Gastrocnemius medialis (tissue), 4 donors: ENCODE data around the gene CIB4. TPM values are rescaled to one million over a fixed set of nuclear protein-coding genes. Genes with fewer than 3 reads are reported as not detected.

Experiments used
- ATAC-seq, 2 donors: fragments of 150-250 bp; one replicate each; pipeline ENCODE4 v1.9.1; 2016
- DNase-seq, 2 donors: peaks; one replicate each; pipeline ENCODE4 v3.0.0-alpha.2; 2019
- H3K27ac ChIP-seq, 4 donors: fragments of 200-600 bp; sonication (generic); 1 replicate in 1 of 4; 2 replicates in 3 of 4; pipeline ENCODE4 v1.5.1; 2016 to 2018; ENCODE audit warnings: mild to moderate bottlenecking in 2 of 4, moderate library complexity in 1 of 4
- H3K27me3 ChIP-seq, 3 donors: fragments of 200-600 bp; sonication (generic) in 2 of 3; 1 replicate in 1 of 3; 2 replicates in 2 of 3; pipeline versions ENCODE4 v1.5.1 to v1.6.0; 2016 to 2019; ENCODE audit warnings: mild to moderate bottlenecking in 1 of 3, moderate library complexity in 1 of 3
- H3K36me3 ChIP-seq, 2 donors: fragments of 200-600 bp; sonication (generic) in 1 of 2; one replicate each; pipeline ENCODE4 v1.5.1; 2017 to 2018
- H3K4me1 ChIP-seq, 2 donors: fragments of 200-600 bp; sonication (generic) in 1 of 2; one replicate each; pipeline ENCODE4 v1.5.1; 2016 to 2017; ENCODE audit warnings: mild to moderate bottlenecking in 2 of 2
- H3K4me3 ChIP-seq, 4 donors: fragments of 200-600 bp; sonication (generic) in 3 of 4; 1 replicate in 1 of 4; 2 replicates in 3 of 4; pipeline ENCODE4 v1.5.1; 2016 to 2019; ENCODE audit warnings: mild to moderate bottlenecking in 2 of 4
- H3K9me3 ChIP-seq, 3 donors: fragments of 200-600 bp; sonication (generic) in 2 of 3; 1 replicate in 1 of 3; 2 replicates in 2 of 3; pipeline ENCODE4 v1.5.1; 2016 to 2019
- POLR2A ChIP-seq, 2 donors: fragments of 450-650 bp; IDR thresholded peaks; one replicate each; pipeline ENCODE4 v1.6.1; 2017; ENCODE audit warnings: antibody characterized with exemption in 2 of 2, mild to moderate bottlenecking in 2 of 2, moderate library complexity in 2 of 2
- in situ Hi-C, 4 donors: fragments of 200-750 bp; cut with MboI; loops; one replicate each; pipeline versions ENCODE4 v1.15.0 to v1.8.0; 2017; ENCODE audit warnings: low sequenced_read_pairs in 4 of 4
- intact Hi-C: fragments of 100-400 bp; cut with DNase I; formaldehyde crosslinking; loops from one replicate; pipeline ENCODE4 v1.15.1; 2023; ENCODE audit warnings: low total_unique reads
- total RNA-seq, 4 donors: library from RNA; depleted of rRNA; stranded (reverse); fragments of >200 nt; gene quantifications; one replicate each; pipeline versions ENCODE4 v1.1.0 to v1.2.3, GENCODE V29; 2016
- TF ChIP-seq, protein P1 (sequence below), 5 experiments: fragments of 450-650 bp in 3 of 5; fragments of 200-600 bp in 2 of 5; sonication (generic) in 2 of 5; IDR thresholded peaks in 4 of 5; conservative IDR thresholded peaks in 1 of 5; 1 replicate in 4 of 5; 2 replicates in 1 of 5; pipeline ENCODE4 v1.5.1; 2016 to 2019; ENCODE audit warnings: antibody characterized with exemption in 5 of 5, mild to moderate bottlenecking in 3 of 5, moderate library complexity in 3 of 5

The CIB4 gene
- total RNA-seq, 4 donors from 2014 or later: not detected

DNA sequence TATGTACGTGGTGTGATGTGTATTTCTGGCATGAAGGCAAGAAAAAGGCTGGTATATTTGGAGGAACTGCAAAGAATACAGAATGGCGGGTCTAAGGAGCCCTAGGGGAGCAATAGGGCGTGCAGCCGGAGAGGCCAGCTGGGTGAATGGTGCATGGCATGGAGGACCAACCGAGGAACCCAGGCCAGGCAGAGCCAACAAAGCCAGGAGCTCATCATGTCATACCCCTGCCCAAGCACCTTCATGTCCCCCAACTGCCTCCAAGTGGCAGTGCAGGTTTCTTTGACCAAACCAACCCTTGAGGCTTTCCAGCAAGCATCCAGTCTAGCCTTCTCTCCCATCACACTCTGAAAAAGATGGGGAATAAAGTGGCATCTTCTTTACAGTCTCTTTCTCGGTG, 42.4 kb upstream of the CIB4 start:
- DNase-seq: no peak
- intact Hi-C loops: no loop called here
- in situ Hi-C loops: no loop called here

DNA sequence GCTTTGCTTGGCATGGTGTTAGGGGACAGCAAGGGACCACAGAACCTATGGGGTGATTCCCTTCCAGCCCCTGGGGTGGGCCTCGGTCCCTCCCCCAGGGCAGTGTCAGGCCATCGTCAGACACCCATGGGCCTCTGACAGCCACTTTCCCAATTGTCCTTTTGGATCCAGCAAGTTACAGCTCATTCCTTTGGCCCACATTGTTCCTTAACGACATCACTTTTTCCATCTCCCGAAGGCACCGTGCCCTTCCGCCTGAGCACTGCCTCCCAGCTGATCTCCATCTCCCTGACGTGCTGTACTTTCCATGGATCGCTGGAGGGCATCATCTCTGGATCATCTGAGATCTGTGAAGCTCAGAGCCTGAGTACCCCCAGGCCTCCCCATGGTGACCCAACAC, 41.0 kb upstream of the CIB4 start:
- intact Hi-C loops: no loop called here
- Histone ChIP-seq H3K4me1 (no peaks in the 10 kb centered on the region), H3K27me3 (peaks cover 0 to 3% (median 0%) of the 10 kb centered on the region in 3 donors), H3K4me3 (no peak overlapping the region), H3K27ac (no peak overlapping the region), H3K9me3 (no peaks in the 10 kb centered on the region), H3K36me3 (no peaks in the 10 kb centered on the region)
- DNase-seq (no peak), ATAC-seq (no peak)
- TF ChIP-seq POLR2A (IDR thresholded peaks at IDR 0.05): no peak
- TF ChIP-seq, protein P1, sequence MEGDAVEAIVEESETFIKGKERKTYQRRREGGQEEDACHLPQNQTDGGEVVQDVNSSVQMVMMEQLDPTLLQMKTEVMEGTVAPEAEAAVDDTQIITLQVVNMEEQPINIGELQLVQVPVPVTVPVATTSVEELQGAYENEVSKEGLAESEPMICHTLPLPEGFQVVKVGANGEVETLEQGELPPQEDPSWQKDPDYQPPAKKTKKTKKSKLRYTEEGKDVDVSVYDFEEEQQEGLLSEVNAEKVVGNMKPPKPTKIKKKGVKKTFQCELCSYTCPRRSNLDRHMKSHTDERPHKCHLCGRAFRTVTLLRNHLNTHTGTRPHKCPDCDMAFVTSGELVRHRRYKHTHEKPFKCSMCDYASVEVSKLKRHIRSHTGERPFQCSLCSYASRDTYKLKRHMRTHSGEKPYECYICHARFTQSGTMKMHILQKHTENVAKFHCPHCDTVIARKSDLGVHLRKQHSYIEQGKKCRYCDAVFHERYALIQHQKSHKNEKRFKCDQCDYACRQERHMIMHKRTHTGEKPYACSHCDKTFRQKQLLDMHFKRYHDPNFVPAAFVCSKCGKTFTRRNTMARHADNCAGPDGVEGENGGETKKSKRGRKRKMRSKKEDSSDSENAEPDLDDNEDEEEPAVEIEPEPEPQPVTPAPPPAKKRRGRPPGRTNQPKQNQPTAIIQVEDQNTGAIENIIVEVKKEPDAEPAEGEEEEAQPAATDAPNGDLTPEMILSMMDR (IDR thresholded peaks at IDR 0.05 in 4 of 5, conservative IDR thresholded peaks at IDR 0.05 in 1 of 5): no peak
- in situ Hi-C loops: no loop called here

More for the DNA sequence above, 42.4 kb upstream of the CIB4 start:
- no peaks in the 10 kb centered on the region for H3K4me1 ChIP-seq
- no peaks in the 10 kb centered on the region for H3K36me3 ChIP-seq
- no peak overlapping the region for H3K4me3 ChIP-seq
- no peaks in the 10 kb centered on the region for H3K27me3 ChIP-seq
- H3K27ac ChIP-seq: no peak overlapping the region
- TF ChIP-seq, protein P1 (IDR thresholded peaks at IDR 0.05 in 4 of 5, conservative IDR thresholded peaks at IDR 0.05 in 1 of 5): no peak
- H3K9me3 ChIP-seq: no peaks in the 10 kb centered on the region
- no peak for ATAC-seq

DNA sequence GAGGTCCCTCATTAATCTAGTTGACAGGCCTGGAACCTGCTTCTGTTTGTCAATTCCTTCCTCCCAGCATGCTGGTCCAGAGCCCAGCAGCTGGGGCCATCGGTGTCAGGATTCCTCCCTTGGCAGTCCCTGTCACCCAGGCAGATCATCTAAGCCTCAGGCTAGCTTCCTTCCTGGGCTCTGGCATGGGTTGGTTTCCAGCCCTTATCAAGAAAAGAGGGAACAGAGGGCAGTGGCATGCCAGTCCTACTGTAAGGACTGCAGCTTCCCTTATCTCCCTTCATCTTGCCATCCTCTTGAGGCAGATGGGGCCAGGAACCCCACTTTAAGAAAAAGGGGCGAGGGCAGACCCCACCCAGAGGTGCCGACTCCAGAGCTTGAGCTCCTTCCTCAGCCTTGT, 40.5 kb upstream of the CIB4 start:
- intact Hi-C loops: no loop called here

DNA sequence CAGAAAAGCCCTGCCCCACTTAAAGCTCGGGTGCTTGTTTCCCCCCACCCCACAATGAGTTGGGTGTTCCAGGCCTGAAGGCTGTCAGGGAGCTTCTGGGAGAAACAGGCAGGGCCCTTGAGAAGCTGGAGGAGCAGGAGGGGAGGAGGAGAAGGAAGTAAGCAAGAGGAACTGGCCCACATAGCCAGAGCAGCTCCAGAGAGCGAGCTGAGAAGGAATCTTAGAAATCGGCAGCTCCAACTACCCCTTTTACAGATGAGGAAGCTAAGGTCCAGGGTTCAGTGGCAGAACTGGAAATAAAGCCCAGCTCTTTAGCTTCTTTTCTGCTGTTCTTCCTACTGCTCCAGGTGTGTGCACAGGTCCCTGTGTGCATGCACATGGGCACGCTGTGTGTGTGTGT, 38.7 kb upstream of the CIB4 start:
- Histone ChIP-seq H3K4me1 (no peaks in the 10 kb centered on the region), H3K27ac (no peak overlapping the region), H3K4me3 (no peak overlapping the region), H3K9me3 (no peaks in the 10 kb centered on the region), H3K27me3 (peaks cover 0 to 3% (median 0%) of the 10 kb centered on the region in 3 donors), H3K36me3 (no peaks in the 10 kb centered on the region)
- ATAC-seq: no peak
- no peak for DNase-seq
- intact Hi-C loops (no loop called here), in situ Hi-C loops (no loop called here)
- TF ChIP-seq, protein P1 (IDR thresholded peaks at IDR 0.05 in 4 of 5, conservative IDR thresholded peaks at IDR 0.05 in 1 of 5): no peak

More for the DNA sequence above, 40.5 kb upstream of the CIB4 start:
- no peaks in the 10 kb centered on the region for H3K9me3 ChIP-seq
- no peak overlapping the region for H3K4me3 ChIP-seq
- no peak for TF ChIP-seq POLR2A (IDR thresholded peaks at IDR 0.05)
- TF ChIP-seq, protein P1 (IDR thresholded peaks at IDR 0.05 in 4 of 5, conservative IDR thresholded peaks at IDR 0.05 in 1 of 5): no peak
- ATAC-seq (no peak), DNase-seq (no peak)
- no peak overlapping the region for H3K27ac ChIP-seq
- in situ Hi-C loops: no loop called here
- H3K36me3 ChIP-seq: no peaks in the 10 kb centered on the region
- no peaks in the 10 kb centered on the region for H3K4me1 ChIP-seq
- H3K27me3 ChIP-seq: peaks cover 0 to 3% (median 0%) of the 10 kb centered on the region in 3 donors

DNA sequence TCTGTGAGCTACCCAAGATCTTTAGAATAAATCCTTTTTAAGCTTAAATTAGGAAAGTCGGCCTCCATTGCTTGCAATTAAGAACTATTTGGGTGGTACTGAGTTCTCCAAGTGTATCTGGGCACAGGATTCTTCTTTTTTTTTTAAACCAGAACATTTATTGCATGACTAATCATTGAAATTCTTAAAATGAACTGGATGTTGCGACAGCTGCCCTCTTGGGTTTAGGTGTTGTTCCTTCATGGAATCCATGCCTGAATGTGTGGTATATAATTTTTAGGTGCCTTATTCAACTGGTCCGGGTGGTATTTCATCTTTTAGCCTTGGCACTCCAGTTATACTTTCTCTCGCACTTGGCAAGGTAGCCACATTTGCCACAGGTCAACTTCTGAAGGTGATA, 36.9 kb upstream of the CIB4 start:
- no peaks in the 10 kb centered on the region for H3K4me1 ChIP-seq
- no peak overlapping the region for H3K27ac ChIP-seq
- in situ Hi-C loops (no loop called here), intact Hi-C loops (no loop called here)
- no peaks in the 10 kb centered on the region for H3K9me3 ChIP-seq
- DNase-seq (no peak), ATAC-seq (no peak)
- H3K4me3 ChIP-seq: no peak overlapping the region
- H3K36me3 ChIP-seq: no peaks in the 10 kb centered on the region
- H3K27me3 ChIP-seq: peaks cover 0 to 3% (median 0%) of the 10 kb centered on the region in 3 donors
- TF ChIP-seq, protein P1 (IDR thresholded peaks at IDR 0.05 in 4 of 5, conservative IDR thresholded peaks at IDR 0.05 in 1 of 5): no peak
- no peak for TF ChIP-seq POLR2A (IDR thresholded peaks at IDR 0.05)
